ENCODE measurements around the gene COL4A6. TPM values are rescaled to one million over a fixed set of nuclear protein-coding genes. Genes with fewer than 3 reads are reported as not detected.

Gene COL4A6
- total and polyA plus RNA-seq, 10 of the 15 experiments (the other 5 are each of a cell fraction or from before 2014, with no cell fraction given): 0.02 to 0.56 (median 0.05) TPM; not detected in 3

GRCh38 chrX:108322234-108322633, 116.0 kb downstream of the COL4A6 start (continued):
- TF ChIP-seq IKZF2 (IDR thresholded peaks at IDR 0.05): no peak

- no peaks in the 10 kb centered on the region for H3K36me3 ChIP-seq (ENCODE audit: control insufficient read depth in 2 of 2, insufficient read depth in 2 of 2, low read length in 1 of 2)
- H3K4me1 ChIP-seq (ENCODE audit: control insufficient read depth, insufficient read depth, low read length): no peaks in the 10 kb centered on the region
- no peak overlapping the region for H3K27ac ChIP-seq (ENCODE audit: control insufficient read depth, insufficient read depth)
- no peak overlapping the region for H2AFZ ChIP-seq (ENCODE audit: control insufficient read depth, low read depth, low read length)
- DNase-seq (ENCODE audit: low read depth, low spot score) (no peak), FAIRE-seq (no peak), ATAC-seq (no peak)
- ChIA-PET CTCF (no interaction called here), SMC1A (ENCODE audit: uncharacterized antibody, unreplicated experiment) (no interaction called here), RAD21 (ENCODE audit: unreplicated experiment) (no interaction called here), POLR2A (no interaction called here)
- no peak overlapping the region for H3K4me3 ChIP-seq
- intact Hi-C loops (cut with micrococcal nuclease; ENCODE audit: unreplicated experiment) (no loop called here), in situ Hi-C loops (cut with MboI) (no loop called here)
- H3K27me3 ChIP-seq (replicated peaks in 1 of 2; ENCODE audit: control insufficient read depth in 2 of 2, insufficient read depth in 2 of 2, low read length in 1 of 2): no peaks in the 10 kb centered on the region
- H3K4me2 ChIP-seq (ENCODE audit: control insufficient read depth, insufficient read depth): no peak overlapping the region
- H3K9ac ChIP-seq (ENCODE audit: control insufficient read depth, insufficient read depth, low read length): no peak overlapping the region
- BruUV-seq (replicated peaks): no TSS peak
- H4K20me1 ChIP-seq (ENCODE audit: control insufficient read depth, insufficient read depth): no peaks in the 10 kb centered on the region
- H3K79me2 ChIP-seq (ENCODE audit: control insufficient read depth, insufficient read depth, low read length): no peaks in the 10 kb centered on the region
- 0% methylated on average over 1 of the region's 1 CpG for WGBS (ENCODE audit: insufficient coverage, insufficient replicate concordance, low lambda C conversion rate, missing lambda C conversion rate)
- TF ChIP-seq, protein P1, sequence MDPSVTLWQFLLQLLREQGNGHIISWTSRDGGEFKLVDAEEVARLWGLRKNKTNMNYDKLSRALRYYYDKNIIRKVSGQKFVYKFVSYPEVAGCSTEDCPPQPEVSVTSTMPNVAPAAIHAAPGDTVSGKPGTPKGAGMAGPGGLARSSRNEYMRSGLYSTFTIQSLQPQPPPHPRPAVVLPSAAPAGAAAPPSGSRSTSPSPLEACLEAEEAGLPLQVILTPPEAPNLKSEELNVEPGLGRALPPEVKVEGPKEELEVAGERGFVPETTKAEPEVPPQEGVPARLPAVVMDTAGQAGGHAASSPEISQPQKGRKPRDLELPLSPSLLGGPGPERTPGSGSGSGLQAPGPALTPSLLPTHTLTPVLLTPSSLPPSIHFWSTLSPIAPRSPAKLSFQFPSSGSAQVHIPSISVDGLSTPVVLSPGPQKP (IDR thresholded peaks at IDR 0.05; ENCODE audit: low read depth, low read length): no peak
- no peak for TF ChIP-seq IKZF1 (conservative IDR thresholded peaks at IDR 0.05)
- TF ChIP-seq BACH1 (IDR thresholded peaks at IDR 0.05; ENCODE audit: borderline replicate concordance): no peak
- no peak for TF ChIP-seq LARP7 (IDR thresholded peaks at IDR 0.05)
- no peak for TF ChIP-seq KDM1A (IDR thresholded peaks at IDR 0.05; ENCODE audit: borderline replicate concordance)
- TF ChIP-seq ASH2L (IDR thresholded peaks at IDR 0.05; ENCODE audit: borderline replicate concordance, low read depth): no peak
- no peak for TF ChIP-seq ZNF622 (IDR thresholded peaks at IDR 0.05)
- TF ChIP-seq STAT1 (conservative IDR thresholded peaks at IDR 0.05): no peak
- TF ChIP-seq NR2C1 (IDR thresholded peaks at IDR 0.05): no peak
- TF ChIP-seq SP1 (IDR thresholded peaks at IDR 0.05; ENCODE audit: low read depth, low read length): no peak
- TF ChIP-seq SUPT20H (IDR thresholded peaks at IDR 0.05; ENCODE audit: borderline replicate concordance, control insufficient read depth, low read depth, low read length): no peak
- TF ChIP-seq JUNB (IDR thresholded peaks at IDR 0.05): no peak
- TF ChIP-seq, protein P2, sequence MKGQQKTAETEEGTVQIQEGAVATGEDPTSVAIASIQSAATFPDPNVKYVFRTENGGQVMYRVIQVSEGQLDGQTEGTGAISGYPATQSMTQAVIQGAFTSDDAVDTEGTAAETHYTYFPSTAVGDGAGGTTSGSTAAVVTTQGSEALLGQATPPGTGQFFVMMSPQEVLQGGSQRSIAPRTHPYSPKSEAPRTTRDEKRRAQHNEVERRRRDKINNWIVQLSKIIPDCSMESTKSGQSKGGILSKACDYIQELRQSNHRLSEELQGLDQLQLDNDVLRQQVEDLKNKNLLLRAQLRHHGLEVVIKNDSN (IDR thresholded peaks at IDR 0.05; ENCODE audit: borderline replicate concordance, extremely low read length, insufficient read depth, low read depth, low read length): no peak
- TF ChIP-seq TCF12 (IDR thresholded peaks at IDR 0.05; ENCODE audit: low read depth, low read length): no peak
- TF ChIP-seq CBX5 (IDR thresholded peaks at IDR 0.05; ENCODE audit: low read depth): no peak
- TF ChIP-seq USF2 (IDR thresholded peaks at IDR 0.05; ENCODE audit: borderline replicate concordance, low read depth, low read length): no peak
- H3K9me3 ChIP-seq (replicated peaks; ENCODE audit: control insufficient read depth, insufficient read depth, low read length): no peaks in the 10 kb centered on the region
Observed at GRCh38 chrX:108316456-108316855, 121.8 kb downstream of the COL4A6 start.
